NCI-H1694 treated with DMSO at 0.1 percent for 48 hours (cell line): ENCODE data around the gene TRMT112.
"Not testable (repeated sequence)": the region's sequence is repeated elsewhere in the genome, so short reads cannot be mapped to it uniquely, and the experiment has no call there.

ENCODE experiments used
- DNase-seq: peaks from one replicate; lab custom pipeline; 2025; lab: John Stamatoyannopoulos, UW

TRMT112 gene

GRCh38 chr11:64312947-64313346, 4.4 kb downstream of the TRMT112 start:
- DNase-seq: no peak

- DNase-seq: not testable (repeated sequence)
Observed at GRCh38 chr11:64307795-64308194, 9.6 kb downstream of the TRMT112 start.

GRCh38 chr11:64306876-64307622, 10.3 kb downstream of the TRMT112 start:
- no peak for DNase-seq

- DNase-seq: no peak
Observed at GRCh38 chr11:64306563-64306875, 10.8 kb downstream of the TRMT112 start.

- no peak for DNase-seq
Observed at GRCh38 chr11:64305691-64306562, 11.4 kb downstream of the TRMT112 start.

- DNase-seq: peak; percentile 96
Observed at GRCh38 chr11:64305075-64305690, 12.2 kb downstream of the TRMT112 start, which contains the start of gene ESRRA. Gene ESRRA (plus strand): TSS chr11:64305524. CDS start chr11:64307180, 1,656 bp downstream.

- peak; percentile 77 for DNase-seq
Observed at GRCh38 chr11:64304316-64305072, 12.9 kb downstream of the TRMT112 start.

GRCh38 chr11:64304032-64304315, 13.4 kb downstream of the TRMT112 start:
- no peak for DNase-seq

GRCh38 chr11:64303109-64304031, 14.0 kb downstream of the TRMT112 start:
- DNase-seq: no peak

GRCh38 chr11:64299847-64300648, 17.3 kb downstream of the TRMT112 start, which contains the start of gene CATSPERZ:
Gene CATSPERZ (plus strand): TSS chr11:64300358. CDS start chr11:64300411, 53 bp downstream.
- no peak for DNase-seq

GRCh38 chr11:64298966-64299846, 18.2 kb downstream of the TRMT112 start:
- DNase-seq: no peak

- DNase-seq: no peak
Observed at GRCh38 chr11:64297699-64298358, 19.5 kb downstream of the TRMT112 start.

GRCh38 chr11:64296830-64297698, 20.3 kb downstream of the TRMT112 start:
- no peak for DNase-seq

GRCh38 chr11:64296236-64296635, 21.1 kb downstream of the TRMT112 start:
- no peak for DNase-seq

GRCh38 chr11:64295760-64296159, 21.6 kb downstream of the TRMT112 start:
- DNase-seq: no peak

GRCh38 chr11:64294774-64295173, 22.6 kb downstream of the TRMT112 start:
- no peak for DNase-seq

- DNase-seq: no peak
Observed at GRCh38 chr11:64292460-64293254, 24.7 kb downstream of the TRMT112 start.
